Measurements from ENCODE around the gene DSC2. TPM values are rescaled to one million over a fixed set of nuclear protein-coding genes. Genes with fewer than 3 reads are reported as not detected.

Gene DSC2
- total and polyA plus RNA-seq, 2 donors (not counting 1 experiment from before 2014, with no cell fraction given): 0.01 TPM; not detected in 1

DNA sequence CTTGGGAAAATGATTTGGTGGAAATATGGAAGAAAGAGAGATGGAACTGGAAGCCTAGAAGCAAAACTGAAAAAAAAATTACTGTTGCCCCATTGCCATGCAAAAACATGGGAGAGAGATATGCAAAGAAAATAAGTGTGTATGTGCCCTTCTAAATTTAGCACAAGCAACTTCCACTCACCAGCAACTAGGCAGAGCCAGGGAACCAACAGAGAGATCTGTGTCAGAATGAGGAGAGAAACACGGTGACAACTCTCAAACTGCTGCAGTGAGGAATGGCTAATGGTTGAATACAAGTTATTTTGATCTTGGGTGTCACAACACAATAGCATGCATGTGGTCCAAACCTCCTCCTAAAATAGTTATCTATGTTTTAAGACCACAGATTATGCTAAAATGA, 10.9 kb downstream of the DSC2 start:
- no peak overlapping the region for H3K4me2 ChIP-seq (replicated peaks; ENCODE audit: low read depth, low read length, poor library complexity, severe bottlenecking)

GRCh38 chr18:31088532-31088931, 13.7 kb downstream of the DSC2 start:
- H3K4me3 Mint-ChIP-seq: no peak overlapping the region
- H3K27ac Mint-ChIP-seq: no peak overlapping the region
- Histone ChIP-seq H4K20me1 (ENCODE audit: control insufficient read depth, insufficient read depth, low read length, poor library complexity, severe bottlenecking) (no peaks in the 10 kb centered on the region), H3K4me2 (replicated peaks; ENCODE audit: low read depth, low read length, poor library complexity, severe bottlenecking) (no peak overlapping the region), H3K4me1 (ENCODE audit: control insufficient read depth in 2 of 2, insufficient read depth in 2 of 2, low read length in 2 of 2) (no peaks in the 10 kb centered on the region), H3K4me3 (ENCODE audit: control extremely low read depth in 1 of 5, extremely low read depth in 1 of 5, insufficient read depth in 1 of 5, low read depth in 2 of 5, low read length in 4 of 5) (no peak overlapping the region), H3K27me3 (replicated peaks in 1 of 4; ENCODE audit: control extremely low read depth in 1 of 4, control insufficient read depth in 3 of 4, insufficient read depth in 4 of 4, low read length in 3 of 4) (no peaks in the 10 kb centered on the region), H3K79me2 (ENCODE audit: control insufficient read depth, insufficient read depth, low read length) (no peaks in the 10 kb centered on the region), H3K36me3 (replicated peaks in 1 of 2; ENCODE audit: control extremely low read depth in 1 of 2, control insufficient read depth in 1 of 2, extremely low read depth in 1 of 2, insufficient read depth in 2 of 2, low read length in 1 of 2) (no peaks in the 10 kb centered on the region), H3K27ac (ENCODE audit: low read length in 2 of 2) (no peak overlapping the region), H2AFZ (ENCODE audit: insufficient read depth, low read depth, low read length, poor library complexity, severe bottlenecking) (no peak overlapping the region), H3K9me3 (ENCODE audit: control extremely low read depth in 1 of 3, control insufficient read depth in 2 of 3, insufficient read depth in 1 of 3, low read length in 2 of 3) (no peaks in the 10 kb centered on the region), H3K9ac (ENCODE audit: low read length) (no peak overlapping the region)
- WGBS (ENCODE audit: insufficient coverage): 90% methylated on average over 3 of the region's 3 CpGs
- POLR2A ChIA-PET: no interaction called here
- no peak for TF ChIP-seq EZH2 (IDR thresholded peaks at IDR 0.05; ENCODE audit: borderline replicate concordance, insufficient read depth, low read depth, low read length, poor library complexity, severe bottlenecking)
- no peak for TF ChIP-seq CTCF (IDR thresholded peaks at IDR 0.05)
- CTCF ChIA-PET: no interaction called here
- no peaks in the 10 kb centered on the region for H3K4me1 Mint-ChIP-seq
- no peaks in the 10 kb centered on the region for H3K9me3 Mint-ChIP-seq (ENCODE audit: insufficient read depth)
- no peaks in the 10 kb centered on the region for H3K27me3 Mint-ChIP-seq
- ATAC-seq (ENCODE audit: low read depth): no peak
- DNase-seq: no peak
- intact Hi-C loops (cut with micrococcal nuclease): no loop called here

More for the DNA sequence above, 10.9 kb downstream of the DSC2 start:
- Mint-ChIP-seq H3K9me3 (ENCODE audit: insufficient read depth) (no peaks in the 10 kb centered on the region), H3K4me1 (no peaks in the 10 kb centered on the region), H3K4me3 (no peak overlapping the region), H3K27me3 (no peaks in the 10 kb centered on the region), H3K27ac (no peak overlapping the region)
- Histone ChIP-seq H3K36me3 (replicated peaks in 1 of 2; ENCODE audit: control extremely low read depth in 1 of 2, control insufficient read depth in 1 of 2, extremely low read depth in 1 of 2, insufficient read depth in 2 of 2, low read length in 1 of 2) (no peaks in the 10 kb centered on the region), H3K9me3 (ENCODE audit: control extremely low read depth in 1 of 3, control insufficient read depth in 2 of 3, insufficient read depth in 1 of 3, low read length in 2 of 3) (no peaks in the 10 kb centered on the region), H2AFZ (ENCODE audit: insufficient read depth, low read depth, low read length, poor library complexity, severe bottlenecking) (no peak overlapping the region), H3K4me1 (ENCODE audit: control insufficient read depth in 2 of 2, insufficient read depth in 2 of 2, low read length in 2 of 2) (no peaks in the 10 kb centered on the region), H3K79me2 (ENCODE audit: control insufficient read depth, insufficient read depth, low read length) (no peaks in the 10 kb centered on the region), H4K20me1 (ENCODE audit: control insufficient read depth, insufficient read depth, low read length, poor library complexity, severe bottlenecking) (no peaks in the 10 kb centered on the region), H3K27ac (ENCODE audit: low read length in 2 of 2) (no peak overlapping the region), H3K4me3 (ENCODE audit: control extremely low read depth in 1 of 5, extremely low read depth in 1 of 5, insufficient read depth in 1 of 5, low read depth in 2 of 5, low read length in 4 of 5) (no peak overlapping the region), H3K27me3 (replicated peaks in 1 of 4; ENCODE audit: control extremely low read depth in 1 of 4, control insufficient read depth in 3 of 4, insufficient read depth in 4 of 4, low read length in 3 of 4) (no peaks in the 10 kb centered on the region), H3K9ac (ENCODE audit: low read length) (no peak overlapping the region)
- ChIA-PET POLR2A (no interaction called here), CTCF (no interaction called here)
- DNase-seq (no peak), ATAC-seq (ENCODE audit: low read depth) (no peak)
- TF ChIP-seq CTCF (IDR thresholded peaks at IDR 0.05): no peak
- TF ChIP-seq EZH2 (IDR thresholded peaks at IDR 0.05; ENCODE audit: borderline replicate concordance, insufficient read depth, low read depth, low read length, poor library complexity, severe bottlenecking): no peak
- no CpG with 5 or more reads among the region's 1 CpG for WGBS (ENCODE audit: insufficient coverage)
- intact Hi-C loops (cut with micrococcal nuclease): no loop called here
